ENCODE results near the gene AMN.
"Not testable (repeated sequence)": the region's sequence is repeated elsewhere in the genome, so short reads cannot be mapped to it uniquely, and the experiment has no call there.

The AMN gene

DNA sequence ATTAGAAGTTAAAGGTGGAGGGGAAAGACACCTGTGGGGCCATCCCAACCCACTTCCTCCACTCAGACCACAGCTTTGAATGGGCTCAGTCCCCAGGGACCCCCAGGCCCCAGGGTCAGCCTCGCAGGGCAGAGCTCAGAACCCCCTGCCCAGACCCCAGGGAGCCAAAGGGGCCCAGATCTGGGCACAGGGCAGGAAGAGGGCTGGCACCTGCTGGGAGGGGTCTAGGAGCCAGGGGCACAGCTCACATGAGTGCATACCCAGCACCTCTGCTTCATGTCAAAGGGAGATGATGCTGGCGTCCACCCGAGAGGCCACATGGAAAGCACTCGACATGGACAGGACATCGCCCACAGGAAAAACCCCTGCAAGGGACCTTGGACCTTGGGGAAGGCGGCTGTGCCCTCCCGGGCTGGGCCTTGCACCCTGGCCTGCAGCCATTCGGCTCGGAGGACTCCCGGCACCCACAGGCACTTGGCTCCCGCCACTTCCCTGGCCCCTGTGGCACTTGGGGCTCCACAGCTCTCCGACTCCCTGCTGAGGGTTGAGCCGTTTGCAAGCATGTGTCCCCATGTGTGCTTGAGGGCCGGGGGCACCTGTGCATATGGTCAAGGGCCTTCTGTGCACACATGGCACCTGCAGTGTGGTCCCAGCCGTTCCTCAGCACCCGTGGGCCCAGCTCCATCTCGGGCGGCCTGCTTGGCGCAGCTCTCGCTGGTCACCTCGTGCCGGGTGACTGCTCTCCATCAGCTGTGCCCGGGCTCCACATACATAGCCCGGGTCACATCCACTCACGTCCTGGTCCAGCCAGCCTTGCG, 7.8 kb upstream of the AMN start:
- DNase-seq: no peak

DNA sequence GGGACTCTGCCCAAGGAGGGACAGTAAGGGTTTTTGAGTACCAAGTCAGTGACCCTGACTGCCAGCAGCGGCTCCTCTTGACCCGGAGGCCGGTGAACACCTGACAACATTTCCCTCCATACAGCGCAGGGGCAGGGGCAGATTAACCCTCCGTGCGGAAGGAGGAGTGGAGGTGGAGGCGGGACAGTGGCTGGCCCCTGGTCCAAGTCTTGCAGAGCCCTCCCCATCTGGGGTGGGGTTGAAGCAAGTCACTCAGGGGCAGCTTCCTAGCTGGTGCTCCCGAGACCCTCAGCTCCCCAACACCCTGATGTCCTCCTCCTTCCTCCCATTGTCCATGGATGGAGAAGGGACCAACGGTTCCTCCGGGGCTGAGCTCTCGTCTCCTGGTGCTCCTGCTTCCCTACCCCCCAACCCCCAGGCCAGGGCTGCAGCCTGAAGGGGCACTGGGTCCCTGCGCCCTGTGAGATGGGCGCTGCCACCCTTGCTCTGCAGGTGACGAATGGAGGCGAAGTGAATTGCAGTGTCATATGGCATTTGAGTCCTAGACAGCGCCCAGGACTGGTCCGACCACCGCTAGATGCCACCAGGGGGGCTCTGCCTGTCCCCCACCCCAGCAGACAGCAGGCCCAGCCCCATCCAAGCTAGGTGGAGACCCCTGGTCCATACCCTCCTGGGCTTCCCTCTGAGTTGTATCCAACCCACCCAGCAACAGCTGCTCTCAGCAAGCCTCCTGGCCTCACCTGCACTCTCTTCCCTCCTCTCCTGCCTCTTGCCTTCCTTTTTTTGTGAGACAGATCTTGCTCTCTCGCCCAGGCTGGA, 7.0 kb upstream of the AMN start:
- DNase-seq: no peak

DNA sequence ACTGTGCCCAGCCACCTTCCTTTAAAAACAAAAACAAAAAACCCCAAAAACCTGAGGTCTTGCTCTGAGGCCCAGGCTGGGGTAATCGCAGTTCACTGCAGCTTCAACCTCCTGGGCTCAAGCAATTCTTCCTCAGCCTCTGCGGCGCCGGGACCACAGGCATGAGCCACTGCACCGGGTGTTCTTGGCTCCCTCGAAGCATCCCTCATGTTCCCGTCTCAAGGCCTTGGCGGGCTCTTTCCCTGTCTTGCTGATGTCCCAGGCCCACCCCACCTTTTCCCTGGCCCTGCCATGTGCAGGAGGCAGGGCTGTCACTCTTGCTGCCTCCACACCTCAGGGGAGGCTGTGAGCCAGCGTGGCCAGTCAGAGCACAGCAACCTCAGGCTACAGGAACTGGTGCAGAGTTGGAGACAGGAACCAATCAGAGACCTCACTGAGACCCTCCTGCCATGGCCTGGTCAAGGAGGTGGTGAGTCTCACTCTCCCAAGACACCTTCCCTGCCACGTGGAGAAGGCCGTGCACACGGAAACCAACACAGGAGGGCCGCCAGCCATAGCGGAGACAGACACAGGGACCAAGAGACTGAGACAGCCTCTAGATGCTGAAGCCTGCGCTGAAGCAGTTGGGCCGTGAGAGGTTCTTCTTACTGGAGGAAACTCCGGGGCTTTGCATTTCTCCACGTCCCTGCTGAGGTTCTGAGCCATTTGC, 6.0 kb upstream of the AMN start:
- DNase-seq: no peak

DNA sequence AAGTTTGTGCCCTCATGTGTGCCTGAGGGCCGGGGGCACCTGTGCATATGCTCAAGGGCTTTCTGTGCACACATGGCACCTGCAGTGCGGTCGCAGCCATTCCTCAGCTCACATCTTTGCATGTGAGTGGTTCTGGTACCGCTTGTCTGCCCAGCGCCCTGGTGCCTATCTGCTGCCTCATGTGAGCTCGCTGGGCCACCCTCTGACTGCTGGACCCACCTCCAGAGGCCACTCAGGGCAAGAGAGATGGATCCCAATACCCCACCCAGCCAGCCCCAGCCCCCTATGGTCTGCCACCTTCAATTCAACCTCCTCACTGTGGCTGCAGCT, 5.4 kb upstream of the AMN start:
- no peak for DNase-seq

DNA sequence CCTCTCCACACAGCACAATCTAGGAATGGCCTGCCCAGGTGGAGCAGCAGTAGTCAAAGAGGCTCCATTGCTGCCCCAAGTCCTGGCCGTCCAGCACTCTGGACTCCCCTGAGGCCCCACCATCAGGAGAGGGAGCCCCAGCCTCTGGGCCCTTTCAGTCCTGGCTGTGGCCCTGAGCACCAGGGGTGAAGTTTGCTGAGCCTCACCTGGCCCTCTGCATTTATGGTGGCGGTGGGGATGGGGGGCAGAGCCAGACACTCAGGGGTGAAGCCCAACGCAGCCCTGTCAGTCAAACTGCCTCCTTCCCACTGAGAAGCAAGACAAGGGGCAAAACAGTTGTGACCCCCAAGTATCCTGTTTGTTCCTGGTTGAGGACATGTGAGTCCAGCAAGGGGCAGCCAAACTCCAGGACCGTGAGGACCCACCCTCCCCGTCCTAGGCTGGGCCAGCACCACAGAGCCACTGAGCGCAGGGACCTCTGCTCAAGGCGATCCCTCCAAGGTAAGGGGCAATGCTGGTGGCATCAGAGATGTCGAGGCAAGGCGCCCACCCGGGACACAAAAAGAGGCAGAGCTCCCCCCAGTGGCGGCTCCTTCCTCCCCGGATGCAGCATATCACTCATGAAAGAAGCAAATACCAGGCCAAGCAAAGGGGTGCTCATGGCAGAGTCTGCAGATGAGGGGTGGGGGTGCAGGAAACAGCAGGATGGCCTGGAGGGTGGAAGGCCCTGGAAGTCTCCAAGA, 4.8 kb upstream of the AMN start:
- peak; percentile 46 for DNase-seq

DNA sequence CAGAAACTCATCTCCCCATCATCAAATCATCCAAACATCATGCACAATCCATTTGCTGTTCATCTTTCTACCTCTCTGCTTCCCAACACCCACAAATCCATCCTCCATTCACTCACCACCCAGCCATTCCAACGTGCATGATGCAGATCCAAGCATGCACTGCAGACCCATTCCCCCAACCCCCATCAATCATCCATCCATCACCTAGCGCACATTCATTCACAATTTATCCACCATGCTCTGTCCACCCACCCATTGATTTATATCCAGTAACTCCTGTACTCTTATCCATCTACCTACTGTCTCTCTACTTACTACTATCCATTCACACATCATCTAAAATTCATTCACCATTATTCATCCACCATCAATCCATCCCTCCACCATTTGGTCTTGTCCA, 4.0 kb upstream of the AMN start:
- no peak for DNase-seq

DNA sequence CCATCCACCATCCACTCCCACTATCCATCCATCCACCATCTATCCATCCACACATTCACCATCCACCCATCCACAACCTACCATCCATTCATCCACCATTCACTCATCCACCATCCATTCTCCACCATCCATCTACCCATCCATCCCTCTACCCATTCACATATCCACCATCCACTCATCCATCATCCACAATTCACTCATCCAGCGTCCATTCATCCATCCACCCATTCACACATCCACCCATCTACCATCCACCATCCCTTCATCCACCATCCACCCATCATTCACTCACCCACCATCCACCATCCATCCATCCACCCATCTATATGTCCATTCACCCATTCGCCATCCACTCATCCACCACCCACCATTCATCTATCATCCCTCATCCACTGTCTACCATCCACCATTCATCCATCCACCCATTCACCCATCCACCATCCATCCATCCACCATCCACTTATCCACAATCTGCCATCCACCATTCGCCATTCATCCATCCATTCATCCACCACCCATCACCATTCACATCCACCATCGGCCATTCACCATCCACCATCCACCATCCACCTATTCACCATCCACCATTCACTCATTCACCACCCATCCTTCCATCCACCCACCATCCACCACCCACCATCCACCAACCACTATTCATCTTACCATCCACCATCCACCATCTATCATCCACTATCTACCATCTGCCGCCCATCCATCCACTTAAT, 2.0 kb upstream of the AMN start:
- no peak for DNase-seq

DNA sequence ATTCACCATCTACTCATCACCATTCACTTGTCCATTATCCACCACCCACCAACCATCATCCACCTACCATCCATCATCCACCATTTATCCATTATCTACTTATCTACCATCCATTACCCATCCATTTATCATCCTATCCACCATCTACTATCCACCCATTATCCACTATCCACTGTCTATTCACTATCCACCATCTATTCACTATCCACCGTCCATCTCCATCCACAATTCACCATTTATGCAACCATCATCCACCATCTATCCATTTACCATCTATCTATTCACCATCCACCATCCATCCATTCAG, 1.5 kb upstream of the AMN start:
- DNase-seq: no peak

DNA sequence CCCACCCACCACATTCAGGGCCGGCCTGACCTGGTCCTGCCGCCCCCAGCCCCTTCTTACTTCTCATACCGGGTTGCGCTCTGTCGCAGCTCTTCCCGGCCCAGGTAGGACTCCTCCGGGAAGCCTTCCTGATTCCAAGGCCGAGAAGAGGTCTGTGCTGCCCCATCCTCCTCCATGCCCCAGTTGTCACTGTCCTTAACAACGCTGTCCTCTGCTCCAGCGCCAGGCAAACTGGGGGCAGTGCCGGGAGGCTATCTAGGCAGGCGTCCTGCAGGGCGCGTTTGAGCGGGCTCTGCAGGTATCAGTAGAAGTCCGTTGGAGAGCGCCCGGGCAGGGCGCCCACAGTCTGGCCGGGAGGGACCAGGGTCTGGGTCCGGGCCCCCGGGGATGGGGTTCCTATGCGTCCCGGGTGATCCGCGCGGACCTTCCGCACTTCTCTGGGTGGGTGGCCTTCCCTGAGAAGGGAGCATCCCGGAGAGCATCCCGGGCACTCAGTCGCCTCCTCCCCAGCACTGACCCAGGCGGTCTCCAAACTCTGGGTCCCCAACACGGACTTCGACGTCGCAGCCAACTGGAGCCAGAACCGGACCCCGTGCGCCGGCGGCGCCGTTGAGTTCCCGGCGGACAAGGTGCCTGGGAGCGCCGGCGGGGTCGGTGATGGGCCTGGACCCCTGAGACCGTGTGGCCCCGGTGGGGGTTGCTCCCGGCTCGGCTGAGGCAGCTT, 900 bp downstream of the AMN start:
- no peak for DNase-seq

DNA sequence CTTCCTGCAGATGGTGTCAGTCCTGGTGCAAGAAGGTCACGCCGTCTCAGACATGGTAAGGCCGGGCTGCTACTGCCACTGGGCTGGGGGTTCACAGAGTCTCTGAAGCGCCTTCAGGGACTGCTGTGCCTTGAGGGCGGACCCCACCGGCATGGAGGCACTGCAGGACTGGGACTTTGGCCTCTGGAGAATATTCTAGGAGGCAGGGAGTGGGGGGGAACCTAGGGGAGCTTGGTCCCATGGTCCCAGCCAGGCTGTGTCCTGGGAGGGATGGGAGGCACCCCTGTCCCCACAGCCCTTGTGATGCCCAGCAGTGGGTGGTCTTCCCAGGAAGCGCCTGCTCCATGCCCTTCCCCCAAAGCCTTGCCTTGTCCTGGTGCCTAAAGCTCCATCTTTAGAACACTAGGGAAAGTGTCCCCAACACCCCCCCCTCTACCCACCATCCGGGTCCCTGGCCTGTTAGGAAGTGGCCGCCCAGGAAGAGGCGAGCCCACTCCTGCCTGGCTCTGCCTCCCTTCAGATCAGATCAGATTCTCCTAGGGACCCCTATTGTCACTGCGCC, 1.5 kb downstream of the AMN start:
- DNase-seq: no peak

DNA sequence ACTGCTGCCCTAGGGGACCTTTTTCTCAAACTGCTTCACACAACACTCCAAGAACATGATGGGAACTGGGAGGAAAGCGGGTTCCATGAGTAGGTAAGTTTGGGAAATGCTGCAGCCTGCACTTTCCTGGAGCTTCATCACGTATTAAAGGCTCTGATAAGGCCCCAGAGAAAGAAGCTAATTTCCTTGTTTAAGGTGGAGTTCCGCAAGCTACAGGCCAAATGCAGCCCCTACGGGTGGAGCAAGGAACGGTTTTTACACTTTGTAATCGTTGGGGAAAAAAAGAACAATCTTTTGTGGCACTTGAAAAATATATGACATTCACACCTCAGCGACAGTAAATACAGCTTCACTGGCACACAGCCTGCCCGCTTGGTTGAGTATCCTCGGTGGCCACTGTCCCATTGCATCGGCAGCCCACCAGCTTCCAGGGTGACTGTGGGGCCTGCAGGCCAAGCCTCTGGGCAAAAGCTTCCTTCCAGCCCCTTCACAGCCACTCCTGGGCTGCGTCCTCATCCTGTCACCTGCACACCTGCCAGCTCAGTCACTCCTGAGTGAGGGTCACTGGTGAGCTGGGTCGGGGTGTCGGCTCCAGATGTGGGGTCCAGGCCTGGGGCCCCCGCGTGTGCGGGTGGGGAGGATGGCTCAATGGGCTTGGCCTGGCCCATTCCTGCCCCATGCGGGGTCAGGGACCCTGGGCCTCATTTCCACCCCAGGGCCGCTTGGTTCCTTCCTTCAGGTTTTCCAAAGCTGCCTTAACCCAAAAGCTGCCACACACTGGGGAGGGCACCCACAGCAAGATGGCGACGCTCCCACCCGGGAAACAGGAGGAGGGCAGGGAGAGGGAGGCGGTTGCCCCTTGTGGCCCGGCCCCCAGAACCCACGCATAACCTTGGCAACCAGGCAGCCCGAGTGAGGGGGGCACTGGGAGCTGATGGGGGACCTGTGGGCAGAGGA, 2.4 kb downstream of the AMN start:
- DNase-seq: no peak

DNA sequence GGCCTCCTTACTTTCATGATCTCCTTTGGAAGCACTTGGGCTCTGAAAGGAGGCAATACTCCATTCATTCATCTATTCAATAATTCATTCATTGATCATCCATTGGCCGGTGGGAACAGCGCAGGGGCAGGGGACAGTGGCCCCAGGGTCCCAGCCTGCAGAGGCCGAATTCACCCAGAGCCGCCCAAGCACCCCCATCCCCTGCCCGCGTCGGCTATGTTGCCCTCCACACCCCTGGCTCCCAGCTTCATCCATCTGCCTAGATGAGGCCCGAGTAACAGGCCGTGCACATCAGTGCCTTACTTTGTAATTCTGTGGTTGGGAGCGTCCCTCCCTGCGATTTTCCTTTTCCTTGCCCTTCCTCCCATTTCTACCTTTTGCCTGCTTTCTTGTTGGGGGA, 3.2 kb downstream of the AMN start:
- no peak for DNase-seq

DNA sequence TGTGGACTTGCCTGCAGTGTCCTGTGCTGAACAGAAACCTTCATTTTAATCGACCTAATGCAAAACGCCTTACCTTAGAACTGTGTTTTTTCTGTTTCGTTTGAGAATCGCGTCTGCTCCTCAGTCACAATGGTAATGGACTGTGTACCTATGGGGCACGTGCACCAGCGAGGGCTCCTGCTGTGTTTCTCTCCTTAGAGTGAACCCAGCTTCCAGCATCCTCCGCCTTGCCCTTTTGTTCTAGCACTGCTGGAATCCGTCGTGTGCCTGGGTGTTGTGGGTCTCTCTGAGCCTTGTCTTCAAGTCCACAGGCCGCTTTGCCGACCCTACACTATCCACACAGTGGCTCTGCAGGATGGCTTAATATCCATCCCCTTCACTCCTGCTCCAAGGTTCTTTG, 3.6 kb downstream of the AMN start:
- no peak for DNase-seq

DNA sequence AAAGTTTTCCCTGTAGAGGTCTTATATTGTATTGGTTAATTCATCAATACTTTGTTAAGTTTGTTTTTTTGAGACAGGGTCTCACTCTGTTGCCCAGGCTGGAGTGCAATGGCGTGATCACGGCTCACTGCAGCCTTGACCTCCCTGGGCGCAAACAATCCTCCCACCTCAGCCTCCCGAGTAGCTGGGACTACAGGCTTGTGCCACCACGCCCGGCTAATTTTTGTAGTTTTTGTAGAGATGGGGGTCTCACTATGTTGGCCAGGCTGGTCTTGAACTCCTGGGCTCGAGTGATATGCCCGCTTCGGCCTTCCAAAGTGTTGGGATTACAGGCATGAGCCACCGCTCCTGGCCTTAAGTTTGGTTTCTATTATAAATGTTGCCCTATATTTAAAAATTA, 4.4 kb downstream of the AMN start:
- DNase-seq: not testable (repeated sequence)

DNA sequence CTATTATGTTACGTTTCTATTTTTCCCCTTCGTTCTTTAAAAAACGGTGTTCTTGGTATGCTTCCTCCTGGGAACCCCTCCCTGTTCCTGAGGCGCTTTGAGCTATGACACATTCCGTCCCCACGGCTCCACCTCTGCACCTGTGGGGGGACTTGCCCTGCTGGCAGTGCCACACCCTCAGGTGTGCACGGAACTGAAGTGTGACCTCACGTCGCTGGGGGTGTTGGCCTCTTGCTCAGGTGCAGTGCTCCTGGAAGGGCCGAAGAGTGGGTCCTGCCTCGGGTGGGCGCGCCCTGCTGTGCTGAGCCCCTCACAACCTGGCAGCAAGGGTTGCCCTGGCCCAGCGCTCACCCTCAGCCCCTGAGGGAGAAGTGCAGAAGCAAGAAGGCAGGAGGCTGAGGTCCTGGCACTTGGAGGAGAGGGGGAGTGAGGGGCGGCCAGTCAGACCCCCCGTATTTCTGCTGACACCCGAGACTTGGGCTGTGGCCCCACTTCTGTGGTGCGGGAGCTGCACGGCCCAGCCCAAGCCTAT, 4.9 kb downstream of the AMN start:
- no peak for DNase-seq

DNA sequence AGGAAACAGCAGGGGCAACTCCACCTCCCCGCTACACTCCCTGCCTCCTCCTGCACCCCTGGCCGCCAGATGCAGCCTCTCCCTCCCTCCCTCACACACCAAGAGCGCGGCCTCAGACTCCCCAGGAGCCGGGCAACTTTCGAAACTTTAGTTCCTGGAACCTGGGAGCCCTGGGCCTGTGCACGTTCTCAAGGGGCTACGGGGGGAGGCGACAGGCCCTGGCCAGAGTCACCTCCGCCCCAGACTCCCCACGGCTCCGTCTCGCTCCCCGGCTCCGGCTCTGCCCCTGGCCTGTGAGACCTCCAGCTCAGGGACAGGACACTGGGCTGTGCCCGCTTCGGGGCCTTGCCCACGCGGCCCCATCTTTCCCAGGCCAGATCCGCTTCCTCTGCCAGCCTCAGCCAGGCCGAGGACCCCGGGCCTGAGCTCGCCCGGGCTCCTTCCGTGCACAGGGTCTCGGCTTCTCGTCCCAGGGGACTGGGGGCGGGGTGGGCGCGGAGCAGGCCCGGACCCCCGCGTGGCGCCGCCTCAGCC, 5.5 kb downstream of the AMN start:
- DNase-seq: no peak

DNA sequence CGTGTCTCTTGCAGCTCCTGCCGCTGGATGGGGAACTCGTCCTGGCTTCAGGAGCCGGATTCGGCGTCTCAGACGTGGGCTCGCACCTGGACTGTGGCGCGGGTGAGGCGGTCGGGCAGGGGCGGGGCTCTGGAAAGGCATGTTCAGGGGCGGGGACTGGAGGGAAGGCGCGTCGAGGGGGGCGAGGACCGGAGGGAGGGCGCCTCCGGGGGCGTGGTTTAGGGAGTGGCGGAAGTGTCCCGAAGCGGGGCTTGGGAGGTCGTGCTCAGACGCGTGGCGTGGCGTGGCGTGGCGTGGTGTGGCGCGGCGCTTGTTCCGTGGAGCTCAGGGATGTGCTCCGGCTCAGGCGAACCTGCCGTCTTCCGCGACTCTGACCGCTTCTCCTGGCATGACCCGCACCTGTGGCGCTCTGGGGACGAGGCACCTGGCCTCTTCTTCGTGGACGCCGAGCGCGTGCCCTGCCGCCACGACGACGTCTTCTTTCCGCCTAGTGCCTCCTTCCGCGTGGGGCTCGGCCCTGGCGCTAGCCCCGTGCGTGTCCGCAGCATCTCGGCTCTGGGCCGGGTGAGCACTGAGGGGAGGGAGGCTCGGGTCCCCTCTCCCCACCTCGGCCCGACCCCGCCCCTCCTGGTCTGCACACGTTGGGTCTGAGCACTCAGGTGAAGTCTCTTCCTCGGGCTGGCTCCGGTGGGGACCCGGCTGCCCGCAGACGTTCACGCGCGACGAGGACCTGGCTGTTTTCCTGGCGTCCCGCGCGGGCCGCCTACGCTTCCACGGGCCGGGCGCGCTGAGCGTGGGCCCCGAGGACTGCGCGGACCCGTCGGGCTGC, 6.2 kb downstream of the AMN start:
- peak; percentile 73 for DNase-seq

DNA sequence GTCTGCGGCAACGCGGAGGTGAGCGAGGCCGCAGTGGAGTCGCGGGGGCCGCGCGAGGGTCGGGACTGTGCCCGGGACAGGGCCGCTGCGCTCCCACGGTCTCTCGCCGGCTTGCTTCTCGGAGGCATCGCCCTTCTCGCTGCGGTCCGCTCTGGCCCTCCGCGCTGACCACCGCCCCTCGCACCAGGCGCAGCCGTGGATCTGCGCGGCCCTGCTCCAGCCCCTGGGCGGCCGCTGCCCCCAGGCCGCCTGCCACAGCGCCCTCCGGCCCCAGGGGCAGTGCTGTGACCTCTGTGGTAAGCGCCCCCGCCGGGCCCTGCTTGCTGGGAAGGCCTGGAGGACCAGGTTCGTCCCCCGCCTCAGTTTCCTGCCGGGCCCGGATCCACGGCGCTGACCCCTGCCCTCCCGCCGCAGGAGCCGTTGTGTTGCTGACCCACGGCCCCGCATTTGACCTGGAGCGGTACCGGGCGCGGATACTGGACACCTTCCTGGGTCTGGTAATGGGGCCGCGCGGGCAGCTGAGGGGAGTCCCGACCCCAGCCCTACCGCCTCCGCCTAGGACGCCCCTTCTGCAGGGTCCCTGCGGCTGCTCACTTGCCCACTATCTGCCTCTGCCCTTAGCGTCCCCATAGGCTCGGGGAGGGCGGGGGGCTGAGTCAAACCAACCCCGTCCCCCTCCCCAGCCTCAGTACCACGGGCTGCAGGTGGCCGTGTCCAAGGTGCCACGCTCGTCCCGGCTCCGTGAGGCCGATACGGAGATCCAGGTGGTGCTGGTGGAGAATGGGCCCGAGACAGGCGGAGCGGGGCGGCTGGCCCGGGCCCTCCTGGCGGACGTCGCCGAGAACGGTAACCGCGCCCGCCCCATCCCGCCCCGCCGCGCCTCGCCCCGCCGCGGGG, 7.0 kb downstream of the AMN start:
- no peak for DNase-seq
